GM21737 (cell line): ENCODE data around the gene INTS6L.

Experiments used
- ATAC-seq: cut with Tn5 transposase; IDR thresholded peaks from one replicate; pipeline ENCODE4 v1.9.1; 2021; ENCODE audit warnings: mild to moderate bottlenecking, moderate library complexity; ENCODE audit not compliant: unreplicated experiment

Gene INTS6L

GRCh38 chrX:135520553-135521404, at the start of gene INTS6L:
Gene INTS6L (plus strand): TSS chrX:135520660. CDS start chrX:135520993, 333 bp downstream.
- peak; percentile 82 for ATAC-seq

GRCh38 chrX:135476378-135476777, 44.1 kb upstream of the INTS6L start:
- ATAC-seq: no peak

GRCh38 chrX:135477576-135477975, 42.9 kb upstream of the INTS6L start:
- no peak for ATAC-seq

GRCh38 chrX:135480076-135480475, 40.4 kb upstream of the INTS6L start:
- no peak for ATAC-seq

GRCh38 chrX:135481696-135482179, 38.7 kb upstream of the INTS6L start:
- ATAC-seq: no peak

GRCh38 chrX:135484641-135485289, 35.7 kb upstream of the INTS6L start:
- ATAC-seq: no peak

GRCh38 chrX:135489542-135489941, 30.9 kb upstream of the INTS6L start:
- peak; percentile 76 for ATAC-seq

GRCh38 chrX:135490979-135491514, 29.4 kb upstream of the INTS6L start:
- no peak for ATAC-seq

- ATAC-seq: no peak
Observed at GRCh38 chrX:135494453-135494852, 26.0 kb upstream of the INTS6L start.

- no peak for ATAC-seq
Observed at GRCh38 chrX:135497736-135498135, 22.7 kb upstream of the INTS6L start.

- ATAC-seq: no peak
Observed at GRCh38 chrX:135498236-135498635, 22.2 kb upstream of the INTS6L start.

GRCh38 chrX:135505351-135505750, 15.1 kb upstream of the INTS6L start:
- ATAC-seq: no peak

- no peak for ATAC-seq
Observed at GRCh38 chrX:135509885-135510284, 10.6 kb upstream of the INTS6L start.

GRCh38 chrX:135512508-135513129, 7.8 kb upstream of the INTS6L start:
- no peak for ATAC-seq

- no peak for ATAC-seq
Observed at GRCh38 chrX:135513130-135513515, 7.3 kb upstream of the INTS6L start.

GRCh38 chrX:135516376-135516775, 4.1 kb upstream of the INTS6L start:
- no peak for ATAC-seq

GRCh38 chrX:135518161-135518560, 2.3 kb upstream of the INTS6L start:
- ATAC-seq: no peak

- ATAC-seq: no peak
Observed at GRCh38 chrX:135520022-135520552, 373 bp upstream of the INTS6L start.

- peak; percentile 61 for ATAC-seq
Observed at GRCh38 chrX:135521405-135522131, 1.1 kb downstream of the INTS6L start.

GRCh38 chrX:135522132-135522530, 1.7 kb downstream of the INTS6L start:
- ATAC-seq: no peak
